Measurements from ENCODE around the gene LYRM1.
"Not testable (repeated sequence)": the region's sequence is repeated elsewhere in the genome, so short reads cannot be mapped to it uniquely, and the experiment has no call there.

Gene LYRM1, protein sequence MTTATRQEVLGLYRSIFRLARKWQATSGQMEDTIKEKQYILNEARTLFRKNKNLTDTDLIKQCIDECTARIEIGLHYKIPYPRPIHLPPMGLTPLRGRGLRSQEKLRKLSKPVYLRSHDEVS

DNA sequence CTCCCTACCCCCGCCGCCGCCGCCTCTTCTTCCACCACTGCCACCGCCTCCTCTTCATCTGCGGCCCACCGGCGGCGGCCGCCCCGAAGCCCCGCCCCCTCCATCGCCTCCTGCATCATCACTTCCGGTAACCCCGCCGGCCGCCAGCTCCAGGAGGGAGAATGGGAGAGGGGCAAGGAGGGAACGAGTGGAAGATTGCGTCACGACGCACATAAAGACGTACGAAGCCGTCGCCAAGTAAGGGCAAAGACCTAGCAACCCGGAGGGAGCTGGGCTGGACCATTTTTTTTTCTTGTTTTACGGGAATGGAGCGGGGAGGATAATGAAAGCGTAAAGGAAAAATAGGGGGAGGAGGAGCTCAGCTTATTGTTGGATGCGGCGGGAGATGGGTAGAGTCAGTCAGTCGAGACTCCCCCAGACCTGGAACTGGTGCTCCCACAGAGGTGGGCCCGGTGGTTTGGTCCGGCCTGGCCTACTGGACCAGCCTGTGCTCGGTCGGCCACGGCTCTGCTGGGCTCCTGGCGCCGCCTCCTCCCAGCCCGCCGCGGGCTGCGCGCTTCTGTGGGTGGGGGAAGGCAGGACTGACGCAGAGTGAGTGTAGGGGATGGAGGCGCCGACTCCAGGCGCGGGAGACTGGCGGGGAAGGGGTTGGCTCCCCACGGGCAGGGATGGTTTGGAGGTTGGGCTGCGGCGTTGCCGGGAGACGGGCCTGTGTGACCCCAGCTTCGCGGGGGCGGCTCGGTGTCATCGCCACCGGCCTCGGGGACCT lies at the start of gene LYRM1, which contains the start of gene DCUN1D3:
TSS of gene LYRM1 (plus strand) at position 473 of the 769 bp plus-strand sequence. CDS start 14,785 bp downstream, outside the sequence.
TSS of gene DCUN1D3 (minus strand) at position 60 of the 769 bp plus-strand sequence. CDS start 37,820 bp downstream, outside the sequence.
- DNase-seq (ENCODE audit: low read depth in 2 of 2) = peak; percentile 88 to 90

DNA sequence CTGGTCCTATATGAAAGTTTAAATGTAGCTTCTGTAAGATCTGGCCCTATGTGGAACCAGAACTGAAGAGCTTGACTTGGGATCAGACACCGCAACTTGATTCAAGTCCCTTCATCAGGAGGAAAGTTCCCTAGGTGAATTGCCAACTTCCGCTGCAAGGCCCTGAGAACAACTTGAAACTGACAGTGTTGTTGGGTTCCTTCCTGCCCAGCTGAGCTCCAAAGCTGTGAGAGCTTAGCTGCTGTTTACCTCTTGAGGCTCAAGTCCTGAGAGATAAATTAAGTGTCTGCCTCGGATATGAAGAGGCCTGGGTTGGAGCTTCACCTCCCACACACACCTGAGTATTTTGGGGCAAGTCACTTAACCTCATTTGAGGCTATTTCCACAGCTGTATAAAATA lies 49.6 kb upstream of the LYRM1 start:
- no peak for DNase-seq (ENCODE audit: low read depth in 2 of 2)

GRCh38 chr16:20851601-20852000 lies 49.0 kb upstream of the LYRM1 start:
- no peak for DNase-seq (ENCODE audit: low read depth in 2 of 2)

GRCh38 chr16:20853143-20853542 lies 47.4 kb upstream of the LYRM1 start:
- DNase-seq (ENCODE audit: low read depth in 2 of 2) = no peak

DNA sequence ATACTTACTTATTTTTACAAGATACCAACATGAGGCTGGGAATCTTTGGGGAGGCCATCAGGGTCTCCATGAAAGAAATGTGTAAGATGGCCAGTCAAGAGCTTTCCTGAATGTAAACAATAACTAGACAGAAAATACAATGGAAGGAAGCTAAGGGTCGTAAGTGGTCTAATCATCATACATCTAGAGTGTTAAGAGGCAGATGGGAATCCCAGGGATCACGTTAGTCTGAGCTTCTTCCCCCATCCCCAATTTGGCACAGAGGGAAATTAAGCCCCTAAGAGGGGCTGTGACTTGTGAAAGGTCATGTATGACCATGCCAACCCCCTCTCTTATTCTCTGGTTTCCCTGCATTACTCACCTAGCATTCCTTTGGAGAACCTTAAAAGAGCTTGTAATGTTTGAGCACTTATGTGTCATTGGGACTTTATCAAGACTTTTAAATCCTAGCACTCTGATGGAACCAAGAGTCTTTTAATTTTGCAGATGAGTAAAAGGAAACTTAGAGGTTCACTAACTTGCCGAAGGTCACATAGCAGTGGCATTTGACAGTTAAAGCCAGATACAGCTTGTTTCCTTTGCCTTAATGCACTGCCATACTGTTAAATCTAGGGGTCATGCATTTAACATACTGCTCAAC lies 46.5 kb upstream of the LYRM1 start:
- no peak for DNase-seq (ENCODE audit: low read depth in 2 of 2)

DNA sequence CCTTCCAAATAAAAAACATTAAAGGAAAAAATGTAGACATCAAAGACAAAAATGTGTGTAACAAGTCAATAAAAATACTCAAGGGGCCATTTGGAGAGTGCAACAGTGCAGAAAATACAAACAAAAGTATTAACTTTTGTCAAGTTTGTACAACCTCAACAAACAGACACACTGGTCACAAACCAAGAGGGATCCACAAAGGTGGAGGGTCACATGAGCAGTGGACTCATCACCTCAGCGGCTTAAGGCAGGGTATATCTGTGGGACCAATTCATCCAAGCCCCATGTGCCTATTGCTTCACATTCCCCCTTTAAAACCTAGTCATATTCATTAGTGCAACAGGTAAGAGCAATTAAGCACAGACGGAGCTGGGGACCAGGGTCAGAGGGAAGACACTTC lies 45.6 kb upstream of the LYRM1 start:
- DNase-seq (ENCODE audit: low read depth in 2 of 2) = no peak

DNA sequence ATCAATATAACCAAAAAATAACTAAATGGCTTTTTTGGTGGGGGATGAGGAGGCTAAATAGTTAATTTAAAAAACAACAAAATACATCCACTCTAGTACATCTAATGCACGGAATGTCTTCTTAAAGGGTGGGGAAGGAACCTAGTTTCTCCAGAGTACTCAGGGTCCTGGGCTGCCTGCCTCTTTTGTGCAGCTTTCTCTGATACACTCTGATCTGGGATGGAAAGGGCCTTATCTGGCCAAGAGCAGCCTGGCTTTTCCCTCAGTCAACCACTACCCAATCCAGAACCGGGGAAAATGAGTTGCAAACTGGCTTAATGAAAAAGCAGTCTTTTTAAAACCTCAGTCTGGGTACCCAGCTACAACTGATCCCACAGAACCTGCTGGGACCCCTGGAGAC lies 43.3 kb upstream of the LYRM1 start:
- DNase-seq (ENCODE audit: low read depth in 2 of 2) = no peak

DNA sequence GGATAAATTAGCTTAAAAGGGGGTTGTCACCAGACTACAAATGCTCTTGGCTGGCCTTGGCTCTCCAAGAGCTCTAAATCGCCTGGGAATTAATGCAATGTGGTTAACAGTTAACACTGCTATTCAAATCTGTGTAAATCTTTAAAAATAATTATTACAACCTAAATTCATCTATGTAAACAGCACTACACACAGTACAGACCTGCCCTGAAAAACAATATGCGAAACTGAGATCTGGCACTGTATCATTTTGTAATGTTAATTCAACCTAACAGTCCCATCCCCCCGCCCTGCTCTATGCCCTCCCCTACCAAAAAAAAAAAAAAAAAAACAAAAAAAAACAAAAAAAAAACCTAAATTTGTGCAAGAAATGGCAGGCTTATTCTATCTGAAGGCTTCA lies 41.3 kb upstream of the LYRM1 start:
- DNase-seq (ENCODE audit: low read depth in 2 of 2) = no peak

DNA sequence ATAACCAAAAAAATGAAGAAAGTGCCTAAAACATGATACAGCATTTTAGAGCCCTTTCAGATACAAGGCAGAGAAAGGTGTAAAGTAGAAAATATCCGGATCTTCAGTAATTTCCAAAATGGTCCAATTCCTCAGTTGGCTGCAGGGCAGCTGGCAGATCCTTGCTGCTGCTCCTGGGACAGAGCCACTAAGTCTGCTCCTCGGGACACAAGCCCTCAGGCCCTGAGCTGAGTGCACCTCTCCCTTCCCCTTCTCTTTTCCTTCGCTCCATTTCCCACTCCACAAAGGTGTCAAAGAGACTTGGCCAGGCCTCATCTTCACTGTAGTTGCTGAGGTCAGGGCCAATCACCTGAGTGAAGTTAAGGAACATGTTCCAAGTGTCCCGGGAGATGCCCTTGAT lies 40.9 kb upstream of the LYRM1 start:
- DNase-seq (ENCODE audit: low read depth in 2 of 2) = no peak

DNA sequence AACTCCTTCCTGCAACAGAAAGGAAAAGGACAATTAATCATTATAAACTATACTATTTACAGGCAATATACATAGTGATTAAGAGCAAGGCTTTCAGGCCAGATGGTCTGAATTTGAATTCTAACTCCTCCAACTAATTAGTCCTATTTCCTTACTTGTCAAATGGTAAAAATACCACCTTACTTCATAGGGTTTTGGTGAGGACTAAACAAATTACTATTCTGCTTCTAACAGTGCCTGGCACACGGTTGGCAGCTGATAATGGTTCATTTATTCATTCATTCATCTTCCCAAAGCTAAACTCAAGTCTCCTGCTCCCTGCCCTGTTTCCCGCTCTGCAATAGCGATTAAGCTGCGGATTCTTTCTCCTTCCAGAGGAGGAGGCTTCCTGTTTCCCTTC lies 40.2 kb upstream of the LYRM1 start:
- DNase-seq (ENCODE audit: low read depth in 2 of 2) = no peak

DNA sequence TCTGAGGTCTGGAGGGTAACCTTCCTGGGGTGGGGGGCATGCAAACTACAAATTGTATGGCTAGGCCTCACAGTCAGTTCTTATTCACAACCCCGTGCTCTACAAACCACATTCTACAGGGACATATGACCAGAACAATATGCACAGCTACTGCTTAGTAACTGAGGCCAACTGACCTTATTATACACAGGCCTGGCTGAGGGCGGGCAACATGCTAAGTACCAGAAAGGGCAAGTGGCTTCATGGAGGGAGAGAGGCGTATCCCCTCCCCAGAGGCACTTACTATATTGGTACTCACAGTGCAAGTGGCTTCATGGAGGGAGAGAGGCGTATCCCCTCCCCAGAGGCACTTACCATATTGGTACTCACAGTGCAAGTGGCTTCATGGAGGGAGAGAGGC lies 39.6 kb upstream of the LYRM1 start:
- DNase-seq (ENCODE audit: low read depth in 2 of 2) = not testable (repeated sequence)

DNA sequence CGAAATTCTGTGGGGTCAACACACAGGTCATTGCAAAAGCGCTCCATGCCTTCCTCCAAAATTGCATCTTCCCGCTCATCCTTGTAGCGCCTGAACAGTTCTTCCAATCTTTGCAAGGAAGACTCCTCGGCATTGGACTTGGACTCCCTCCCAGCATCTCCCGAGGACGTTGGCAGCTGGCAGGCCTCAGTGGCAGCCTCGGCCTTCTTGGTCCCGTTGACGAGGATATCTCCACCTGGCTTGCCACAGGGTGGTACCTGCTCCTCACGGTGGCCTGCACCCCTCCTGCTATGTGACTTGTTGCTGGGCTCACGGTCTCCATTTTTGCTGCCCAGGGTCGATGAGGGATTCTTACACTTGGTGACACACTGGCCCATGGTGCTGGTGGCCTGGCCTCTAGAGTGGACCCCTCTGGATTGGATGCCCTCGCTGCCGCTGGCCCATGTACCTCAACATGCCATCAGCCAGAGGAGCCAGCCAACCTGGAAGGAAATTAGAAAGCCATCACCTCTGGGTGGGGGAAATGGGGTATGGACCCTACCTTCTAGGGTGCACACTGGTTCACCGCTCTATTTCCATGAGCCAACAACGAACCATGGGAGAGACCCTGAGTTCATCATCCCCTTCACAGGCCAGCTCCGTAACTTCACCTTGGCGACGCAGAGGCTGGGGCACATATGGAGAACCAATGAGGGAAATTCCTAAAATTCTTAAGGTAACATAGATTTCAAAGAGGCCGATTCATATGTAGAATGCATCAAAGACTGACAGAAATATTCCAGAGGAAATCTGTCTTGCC lies 38.2 kb upstream of the LYRM1 start:
- DNase-seq (ENCODE audit: low read depth in 2 of 2) = no peak

GRCh38 chr16:20864376-20864775 lies 36.2 kb upstream of the LYRM1 start:
- not testable (repeated sequence) for DNase-seq (ENCODE audit: low read depth in 2 of 2)

GRCh38 chr16:20865420-20866131 lies 35.0 kb upstream of the LYRM1 start:
- no peak for DNase-seq (ENCODE audit: low read depth in 2 of 2)

GRCh38 chr16:20866145-20866772 lies 34.3 kb upstream of the LYRM1 start:
- peak in 1 of 2 donors; percentile 27 for DNase-seq (ENCODE audit: low read depth in 2 of 2)

DNA sequence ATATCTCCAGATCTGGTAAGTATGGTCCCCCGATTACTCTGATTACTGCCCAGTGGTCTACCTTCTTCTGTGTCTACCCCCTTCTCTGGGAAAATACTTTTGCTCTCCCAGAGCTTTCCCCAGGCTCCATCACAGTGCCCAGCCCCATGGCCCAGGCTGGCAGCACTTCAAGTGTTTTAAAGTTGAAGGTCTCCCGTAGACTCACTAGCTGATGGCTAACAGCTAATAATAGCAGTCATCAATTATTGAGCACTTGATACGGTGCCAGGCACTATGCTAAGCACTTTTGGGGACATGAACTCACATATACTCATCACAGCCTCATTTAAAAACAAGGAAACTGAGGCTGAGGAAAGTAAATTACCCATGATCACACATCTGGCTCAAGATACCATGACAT lies 33.8 kb upstream of the LYRM1 start:
- DNase-seq (ENCODE audit: low read depth in 2 of 2) = no peak

DNA sequence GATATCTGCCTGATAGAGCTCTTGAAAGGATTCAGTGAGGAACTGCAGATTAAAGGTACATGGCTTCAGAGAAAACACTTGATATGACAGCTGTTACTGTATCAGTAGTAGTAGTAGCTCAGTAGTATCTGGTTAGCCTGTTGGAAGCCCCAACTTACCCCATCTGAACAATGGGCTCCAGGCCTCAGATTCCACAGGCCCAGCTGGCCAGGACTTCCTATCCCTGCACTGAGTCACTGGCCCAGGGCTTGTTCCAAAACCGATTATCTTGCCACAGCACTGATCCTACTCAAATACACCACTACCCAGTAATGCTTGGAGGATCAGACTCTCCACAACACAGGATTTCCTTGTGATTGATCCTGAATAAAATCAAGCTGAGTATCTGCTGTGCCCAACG lies 33.0 kb upstream of the LYRM1 start:
- DNase-seq (ENCODE audit: low read depth in 2 of 2) = no peak

DNA sequence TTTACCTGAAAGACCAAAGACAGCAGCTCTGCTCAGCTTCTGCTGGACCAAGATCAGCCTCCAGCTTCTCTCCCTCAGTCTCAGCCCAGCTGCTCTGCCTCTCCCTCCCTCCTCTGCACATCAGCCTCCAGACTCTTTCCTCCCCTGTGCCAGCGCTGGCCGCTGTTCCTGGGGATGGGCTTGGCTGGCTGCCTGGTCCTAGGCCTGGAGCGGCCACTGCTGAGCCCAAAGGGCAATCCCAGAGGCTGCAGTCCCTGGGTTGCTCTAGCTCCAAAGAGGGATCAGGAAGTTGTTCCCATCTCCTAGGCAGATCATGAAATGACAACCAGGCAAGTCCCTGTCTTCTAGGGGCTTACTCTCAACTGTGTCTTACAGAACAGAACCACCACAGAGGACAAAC lies 31.7 kb upstream of the LYRM1 start:
- no peak for DNase-seq (ENCODE audit: low read depth in 2 of 2)

- DNase-seq (ENCODE audit: low read depth in 2 of 2) = no peak
These were observed 30.3 kb upstream of the LYRM1 start for GRCh38 chr16:20870122-20870820.

DNA sequence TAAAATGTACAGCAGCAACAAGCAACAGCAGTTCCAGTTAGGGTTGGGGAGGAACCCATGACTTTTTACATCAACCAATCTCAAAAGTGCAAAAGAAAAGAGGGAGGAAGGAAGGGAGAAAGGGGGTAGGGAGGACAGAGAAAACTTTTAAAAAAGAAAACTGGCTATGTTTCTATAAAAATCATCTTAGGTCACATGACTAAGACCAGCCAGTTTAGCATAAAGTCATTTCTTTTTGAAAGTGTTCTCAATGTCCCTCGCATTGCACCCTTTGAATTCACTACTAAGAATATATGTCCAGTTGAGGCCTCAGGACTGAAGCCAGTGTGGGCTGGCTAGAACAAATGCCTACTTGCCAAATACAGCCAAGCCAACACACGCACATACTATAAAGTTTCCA lies 29.3 kb upstream of the LYRM1 start:
- no peak for DNase-seq (ENCODE audit: low read depth in 2 of 2)
